Fibroblast of the aortic adventitia (primary cell): ENCODE measurements around the gene CPB1. TPM values are rescaled to one million over a fixed set of nuclear protein-coding genes. Genes with fewer than 3 reads are reported as not detected.

Experiments
- DNase-seq: peaks from one replicate; pipeline ENCODE4 v3.0.0-alpha.2; 2010; ENCODE audit warnings: low read depth
- H3K4me3 ChIP-seq: 2 replicates; pipeline ENCODE4 v1.5.1; 2011; ENCODE audit warnings: low read depth, mild to moderate bottlenecking, control low read depth, low read length, moderate library complexity
- total RNA-seq: library from RNA; depleted of rRNA; stranded (reverse); fragments of >200 nt; gene quantifications from 2 replicates; pipeline ENCODE4 v1.2.3, GENCODE V29; 2012; ENCODE audit warnings: low replicate concordance
- TF ChIP-seq, protein P1 (sequence below): IDR thresholded peaks from 2 replicates; pipeline ENCODE4 v1.5.1; 2011; ENCODE audit warnings: mild to moderate bottlenecking, low read length, control low read depth, inconsistent platforms; ENCODE audit not compliant: insufficient read depth

The CPB1 gene
- total RNA-seq, 1 donor = 0.18 TPM

- DNase-seq = no peak
- no peak overlapping the region for H3K4me3 ChIP-seq
- TF ChIP-seq, protein P1, sequence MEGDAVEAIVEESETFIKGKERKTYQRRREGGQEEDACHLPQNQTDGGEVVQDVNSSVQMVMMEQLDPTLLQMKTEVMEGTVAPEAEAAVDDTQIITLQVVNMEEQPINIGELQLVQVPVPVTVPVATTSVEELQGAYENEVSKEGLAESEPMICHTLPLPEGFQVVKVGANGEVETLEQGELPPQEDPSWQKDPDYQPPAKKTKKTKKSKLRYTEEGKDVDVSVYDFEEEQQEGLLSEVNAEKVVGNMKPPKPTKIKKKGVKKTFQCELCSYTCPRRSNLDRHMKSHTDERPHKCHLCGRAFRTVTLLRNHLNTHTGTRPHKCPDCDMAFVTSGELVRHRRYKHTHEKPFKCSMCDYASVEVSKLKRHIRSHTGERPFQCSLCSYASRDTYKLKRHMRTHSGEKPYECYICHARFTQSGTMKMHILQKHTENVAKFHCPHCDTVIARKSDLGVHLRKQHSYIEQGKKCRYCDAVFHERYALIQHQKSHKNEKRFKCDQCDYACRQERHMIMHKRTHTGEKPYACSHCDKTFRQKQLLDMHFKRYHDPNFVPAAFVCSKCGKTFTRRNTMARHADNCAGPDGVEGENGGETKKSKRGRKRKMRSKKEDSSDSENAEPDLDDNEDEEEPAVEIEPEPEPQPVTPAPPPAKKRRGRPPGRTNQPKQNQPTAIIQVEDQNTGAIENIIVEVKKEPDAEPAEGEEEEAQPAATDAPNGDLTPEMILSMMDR = no peak
Observed at GRCh38 chr3:148828136-148828690, 602 bp downstream of the CPB1 start.

GRCh38 chr3:148829926-148830325 lies 2.3 kb downstream of the CPB1 start:
- DNase-seq = no peak
- H3K4me3 ChIP-seq = no peak overlapping the region
- TF ChIP-seq, protein P1 = no peak

DNA sequence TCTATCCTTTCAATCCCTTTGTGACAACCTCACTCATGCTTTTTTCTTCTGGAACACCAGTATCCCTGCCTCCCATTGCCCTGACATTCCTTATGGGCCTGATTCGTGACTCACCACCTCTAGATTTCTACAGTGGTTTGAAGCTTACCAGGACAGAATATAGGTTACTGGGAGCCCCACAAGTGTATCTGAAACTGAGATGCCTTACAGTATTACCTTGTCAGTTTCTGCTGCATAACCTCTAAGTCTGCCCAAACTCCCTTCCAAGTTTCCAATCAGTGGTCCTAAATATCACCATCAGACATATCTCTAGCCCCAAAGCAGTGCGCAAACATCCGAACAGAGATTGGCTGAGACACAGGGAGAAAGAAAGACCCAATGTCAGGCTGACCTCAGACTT lies 5.6 kb downstream of the CPB1 start:
- H3K4me3 ChIP-seq = no peak overlapping the region
- TF ChIP-seq, protein P1 = no peak
- no peak for DNase-seq

DNA sequence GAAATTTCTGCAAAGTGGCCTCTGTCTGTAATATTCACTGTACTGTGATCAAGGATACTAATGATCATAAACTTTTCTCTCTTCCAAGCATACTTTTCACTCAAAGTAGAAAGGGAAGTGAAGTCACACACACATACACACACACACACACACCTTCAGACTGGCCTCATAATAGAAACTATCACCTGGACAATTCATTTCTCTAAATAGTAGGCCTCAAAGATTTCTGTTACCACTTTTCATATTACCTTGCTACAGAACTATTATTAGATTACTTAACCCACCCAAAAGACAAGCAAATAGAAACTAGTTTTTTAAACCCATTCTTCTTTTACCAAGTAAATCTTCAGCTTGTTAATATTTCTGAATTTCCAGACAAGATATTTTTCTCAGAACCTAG lies 12.2 kb downstream of the CPB1 start:
- H3K4me3 ChIP-seq = no peak overlapping the region
- TF ChIP-seq, protein P1 = no peak
- no peak for DNase-seq

- DNase-seq = no peak
- no peak overlapping the region for H3K4me3 ChIP-seq
- TF ChIP-seq, protein P1 = no peak
Observed at GRCh38 chr3:148840451-148840850, 12.8 kb downstream of the CPB1 start.

DNA sequence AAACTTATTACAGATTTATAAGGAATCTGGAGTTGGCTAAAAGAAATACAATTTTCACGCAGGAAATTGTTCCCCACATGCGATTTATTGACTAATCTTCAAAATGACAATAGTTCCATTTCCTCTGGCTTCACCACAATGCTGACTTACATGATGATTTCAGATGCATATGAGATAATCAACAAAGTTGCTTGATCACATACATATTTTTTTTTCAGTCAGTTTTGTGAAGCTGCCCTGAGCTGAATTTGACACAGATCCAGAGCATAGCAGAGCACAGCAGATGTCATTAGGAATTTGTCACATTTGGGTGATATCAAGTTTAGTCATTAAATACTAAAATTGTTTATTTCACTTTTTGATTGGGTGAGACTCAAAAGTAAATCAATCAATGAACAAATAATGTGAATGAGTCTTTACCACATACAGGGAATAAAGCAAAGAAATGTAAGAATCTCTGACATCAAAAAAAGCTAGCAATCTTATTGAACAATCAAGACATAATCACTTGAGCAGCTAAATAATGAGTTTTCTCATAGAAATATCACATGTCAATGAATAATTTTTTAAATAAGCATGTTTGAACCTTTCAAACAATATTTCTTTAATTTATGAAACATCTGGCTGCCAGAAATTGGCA lies 18.3 kb downstream of the CPB1 start:
- TF ChIP-seq, protein P1 = no peak
- no peak overlapping the region for H3K4me3 ChIP-seq
- DNase-seq = no peak

- TF ChIP-seq, protein P1 = no peak
- H3K4me3 ChIP-seq = no peak overlapping the region
- DNase-seq = peak; percentile 63
Observed at GRCh38 chr3:148847351-148847750, 19.7 kb downstream of the CPB1 start.
